Tracheal epithelial cell (primary cell): Measurements from ENCODE around the gene KIN. TPM values are rescaled to one million over a fixed set of nuclear protein-coding genes. Genes with fewer than 3 reads are reported as not detected.

Experiments used
- total RNA-seq: library from RNA; depleted of rRNA; stranded (reverse); fragments of >200 nt; gene quantifications from 2 replicates; pipeline ENCODE4 v1.2.1, GENCODE V29; 2014

Gene KIN, protein sequence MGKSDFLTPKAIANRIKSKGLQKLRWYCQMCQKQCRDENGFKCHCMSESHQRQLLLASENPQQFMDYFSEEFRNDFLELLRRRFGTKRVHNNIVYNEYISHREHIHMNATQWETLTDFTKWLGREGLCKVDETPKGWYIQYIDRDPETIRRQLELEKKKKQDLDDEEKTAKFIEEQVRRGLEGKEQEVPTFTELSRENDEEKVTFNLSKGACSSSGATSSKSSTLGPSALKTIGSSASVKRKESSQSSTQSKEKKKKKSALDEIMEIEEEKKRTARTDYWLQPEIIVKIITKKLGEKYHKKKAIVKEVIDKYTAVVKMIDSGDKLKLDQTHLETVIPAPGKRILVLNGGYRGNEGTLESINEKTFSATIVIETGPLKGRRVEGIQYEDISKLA
- 3.1 and 6.2 TPM in 2 replicates for total RNA-seq

DNA sequence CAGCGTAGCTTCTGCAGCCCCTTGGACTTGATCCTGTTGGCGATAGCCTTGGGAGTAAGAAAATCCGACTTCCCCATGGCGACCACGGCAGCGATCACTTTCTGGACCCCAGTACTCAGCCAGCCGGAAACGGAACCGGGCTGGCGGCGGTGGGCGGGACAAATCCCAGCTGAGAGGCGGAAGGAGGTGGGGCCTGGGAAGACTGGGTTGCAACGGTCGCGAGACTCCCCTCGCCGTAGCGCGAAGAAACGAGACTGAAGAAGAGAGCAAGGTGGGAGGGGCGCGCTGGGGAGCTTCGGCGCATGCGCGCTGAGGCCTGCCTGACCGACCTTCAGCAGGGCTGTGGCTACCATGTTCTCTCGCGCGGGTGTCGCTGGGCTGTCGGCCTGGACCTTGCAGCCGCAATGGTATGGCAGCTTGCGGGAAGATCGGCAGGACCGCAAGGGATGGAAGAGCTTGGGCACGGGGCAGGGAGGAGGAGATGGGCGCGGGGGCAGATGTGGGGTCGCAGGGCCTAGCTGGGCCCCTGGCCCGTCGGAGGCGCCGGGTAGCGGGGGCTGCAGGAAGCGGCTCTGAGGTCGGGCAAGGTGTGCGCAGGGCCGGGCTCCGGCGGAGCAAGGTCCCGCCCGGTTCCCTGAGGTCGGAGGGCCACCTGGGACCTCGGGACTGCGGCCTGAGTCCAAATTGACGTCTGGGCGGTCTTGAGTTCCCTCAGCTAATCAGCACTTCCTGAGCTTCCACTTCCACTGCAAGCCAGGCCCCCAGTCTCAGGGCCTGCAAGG is at the start of gene KIN, which contains the start of gene ATP5F1C:
Gene KIN (minus strand): TSS at position 137 of the 782 bp plus-strand sequence. CDS start 60 bp downstream, at position 77.
Gene ATP5F1C (plus strand): TSS at position 321 of the 782 bp plus-strand sequence. CDS start 31 bp downstream, at position 352.

DNA sequence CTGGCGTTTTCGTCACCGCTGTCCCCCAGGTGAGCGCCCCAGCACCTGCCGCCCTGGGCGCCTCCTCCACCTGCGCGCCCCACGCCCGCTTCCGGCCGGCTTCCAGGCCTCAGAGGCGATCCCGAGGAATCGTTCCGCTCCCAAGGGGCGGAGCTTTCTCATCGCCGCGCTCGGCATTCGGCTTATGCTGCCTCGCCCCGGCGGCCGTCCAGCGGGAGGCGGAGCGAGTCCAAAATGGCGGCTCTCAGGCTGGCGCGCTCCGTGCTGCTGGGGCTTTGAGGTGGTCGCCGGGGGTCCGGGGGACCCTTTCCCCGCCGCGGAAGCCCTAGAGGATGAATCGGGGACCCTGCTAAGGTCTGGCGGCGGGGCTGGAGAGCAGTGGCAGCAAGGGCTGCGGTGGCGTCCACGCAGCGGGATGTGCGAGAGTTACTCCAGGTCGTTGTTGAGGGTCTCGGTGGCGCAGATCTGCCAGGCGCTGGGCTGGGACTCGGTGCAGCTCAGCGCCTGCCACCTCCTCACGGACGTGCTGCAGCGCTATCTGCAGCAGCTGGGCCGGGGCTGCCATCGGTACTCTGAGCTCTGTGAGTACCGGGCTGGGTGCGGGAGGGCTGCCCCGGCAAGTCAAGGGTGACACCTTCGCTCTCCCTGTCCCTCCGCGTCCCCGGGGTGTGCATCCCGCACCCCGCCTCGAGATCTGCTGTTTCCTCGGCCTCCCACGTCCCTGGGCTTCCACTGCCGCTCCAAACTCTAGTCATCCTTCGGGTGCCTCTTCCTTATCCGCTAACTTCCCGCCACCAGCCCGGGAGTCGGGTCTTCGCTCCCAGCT is 30.7 kb upstream of the KIN start, which contains the start of gene TAF3:
Gene TAF3 (plus strand): TSS at position 211 of the 826 bp plus-strand sequence. CDS start 205 bp downstream, at position 416.

DNA sequence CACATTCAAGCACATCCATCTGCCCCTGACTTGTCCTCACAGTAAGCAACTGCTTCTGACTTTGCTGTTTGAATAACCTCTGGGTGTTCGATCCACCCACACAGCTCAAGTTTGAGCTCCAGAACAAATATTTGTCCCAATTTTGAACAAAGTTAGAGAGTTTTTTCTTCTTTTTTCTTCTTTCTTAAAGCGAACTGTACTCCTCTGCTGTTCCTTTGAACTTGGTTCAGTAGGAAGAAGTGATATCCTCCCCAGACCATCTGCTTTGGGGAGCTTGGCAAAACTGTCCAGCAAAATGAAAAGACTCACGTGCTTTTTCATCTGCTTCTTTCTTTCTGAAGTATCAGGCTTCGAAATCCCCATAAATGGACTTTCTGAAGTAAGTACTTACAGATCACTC is 84.7 kb downstream of the KIN start, which contains the start of gene ITIH2:
Gene ITIH2 (plus strand): TSS at position 177 of the 400 bp plus-strand sequence. CDS start 119 bp downstream, at position 296.

Other genes with a start within 250 kb of the KIN start
- gene ITIH5, start 121.0 kb downstream of the KIN start, total RNA-seq: under 0.01 and 0.21 TPM in 2 replicates
- not detected in 2 replicates for gene ITIH2, start 84.7 kb downstream of the KIN start, total RNA-seq
- gene ATP5F1C, start 184 bp upstream of the KIN start, total RNA-seq: 239 and 289 TPM in 2 replicates
- gene TAF3, start 30.5 kb upstream of the KIN start, total RNA-seq: 1.2 and 1.3 TPM in 2 replicates